Adipose tissue (tissue), 3 donors: Measurements from ENCODE around the gene HPSE2. TPM values are rescaled to one million over a fixed set of nuclear protein-coding genes. Genes with fewer than 3 reads are reported as not detected.

Experiments used
- H3K27ac ChIP-seq: one replicate; pipeline ENCODE4 v1.5.1; 2013; ENCODE audit warnings: low read depth, low read length
- WGBS, 3 donors: extraction: QIAGEN DNeasy Blood & Tissue Kit; methylation state at CpG; one replicate each; pipeline ENCODE4 v1.1.7; 2013; 5-methylcytosine and 5-hydroxymethylcytosine counted together
- polyA plus RNA-seq, 3 donors: library from polyadenylated mRNA; stranded (reverse); fragments of 200-250 nt; gene quantifications; one replicate each; pipeline ENCODE4 v1.2.3, GENCODE V29; 2013
- donor health status: healthy with polysubstance abuse.
- donor health status: Bipolar disorder and iron deficiency.
- donor health status: healthy.

HPSE2 gene
- polyA plus RNA-seq, 3 donors, result 0.06 to 2.4 (median 1.0) TPM

DNA sequence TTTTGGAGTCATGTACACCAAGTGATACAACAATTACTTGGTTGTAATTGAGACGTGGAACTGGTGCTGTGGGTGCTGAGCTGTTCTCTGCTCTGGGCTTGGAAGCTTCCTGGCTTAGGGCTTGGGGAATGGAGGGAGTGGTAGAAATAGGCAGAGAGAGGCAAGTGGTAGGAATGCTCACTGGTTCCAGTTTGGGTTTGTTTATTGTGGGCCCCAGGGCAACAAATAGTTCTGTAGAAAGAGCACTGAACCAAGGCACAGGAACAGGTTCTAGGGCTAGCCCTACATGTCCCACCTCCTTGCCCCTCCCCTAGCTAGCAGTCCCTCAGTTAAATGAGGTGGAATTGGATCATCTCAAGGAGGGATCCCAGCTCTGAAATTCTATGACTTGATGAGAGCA lies 622.2 kb downstream of the HPSE2 start:
- no peak overlapping the region for H3K27ac ChIP-seq
- WGBS, 3 donors, result 78 to 89% (median 84%) methylated on average over 1 of the region's 1 CpG

DNA sequence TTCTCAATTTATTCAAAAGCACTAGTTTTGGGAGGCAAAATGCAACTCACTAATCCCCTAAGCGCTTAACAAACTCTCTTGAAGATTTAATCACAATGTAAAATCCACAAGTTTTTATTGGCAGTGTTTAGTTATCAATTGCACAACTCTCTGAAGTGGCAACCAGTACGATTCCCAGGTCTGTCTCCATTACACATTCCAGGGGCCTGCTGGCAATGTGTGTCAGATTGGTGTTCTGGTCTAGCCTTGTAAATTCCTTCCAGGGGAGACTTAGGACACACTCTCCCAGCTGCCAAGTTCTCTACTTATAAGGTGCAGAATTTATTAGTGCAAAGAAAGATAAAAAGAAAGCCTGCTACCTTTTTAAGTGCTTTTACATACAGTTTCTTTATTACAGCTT lies 624.2 kb downstream of the HPSE2 start:
- no peak overlapping the region for H3K27ac ChIP-seq
- 61 to 72% (median 65%) methylated on average over 2 of the region's 2 CpGs for WGBS, 3 donors

DNA sequence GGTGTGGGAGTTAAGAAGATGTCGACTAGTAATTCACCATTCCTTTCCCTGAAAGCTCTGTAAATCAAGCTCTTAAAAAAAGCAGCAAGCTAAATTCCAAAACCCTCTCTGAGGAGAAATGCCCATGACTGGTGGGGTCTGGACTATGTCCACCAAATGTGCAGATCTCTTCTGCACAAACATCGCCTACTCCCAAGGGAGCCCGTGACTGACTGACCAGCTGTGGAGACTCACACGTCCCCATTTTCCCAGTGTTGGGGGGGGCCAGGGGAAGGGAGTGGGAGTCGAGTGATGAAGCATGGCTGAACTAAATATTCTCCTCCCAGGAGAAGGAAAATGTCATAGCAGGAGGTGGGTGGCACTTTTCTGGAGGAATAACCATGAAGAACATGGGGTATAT lies 624.8 kb downstream of the HPSE2 start:
- H3K27ac ChIP-seq, result no peak overlapping the region
- 42 to 54% (median 52%) methylated on average over 5 of the region's 5 CpGs for WGBS, 3 donors

DNA sequence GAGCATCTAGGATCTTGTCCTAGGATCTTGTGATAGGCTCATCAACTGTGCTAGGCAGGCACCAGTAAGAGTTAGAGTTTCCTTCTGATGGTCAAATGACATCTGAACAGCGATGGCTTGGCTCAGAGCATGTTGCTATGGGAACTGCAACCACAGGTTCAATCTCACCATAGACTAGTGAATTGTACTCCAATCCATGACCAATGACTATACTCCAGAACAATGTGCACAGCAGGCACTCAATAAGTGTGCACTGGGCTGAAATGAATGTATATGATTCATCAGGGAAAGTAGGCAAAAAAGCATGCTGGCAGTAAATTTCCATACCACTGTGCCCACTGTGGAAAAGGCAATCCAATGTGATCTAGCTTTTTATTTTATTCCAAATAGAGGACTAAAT lies 625.4 kb downstream of the HPSE2 start:
- WGBS, 3 donors, result 79 to 92% (median 90%) methylated on average over 1 of the region's 1 CpG
- H3K27ac ChIP-seq, result no peak overlapping the region

DNA sequence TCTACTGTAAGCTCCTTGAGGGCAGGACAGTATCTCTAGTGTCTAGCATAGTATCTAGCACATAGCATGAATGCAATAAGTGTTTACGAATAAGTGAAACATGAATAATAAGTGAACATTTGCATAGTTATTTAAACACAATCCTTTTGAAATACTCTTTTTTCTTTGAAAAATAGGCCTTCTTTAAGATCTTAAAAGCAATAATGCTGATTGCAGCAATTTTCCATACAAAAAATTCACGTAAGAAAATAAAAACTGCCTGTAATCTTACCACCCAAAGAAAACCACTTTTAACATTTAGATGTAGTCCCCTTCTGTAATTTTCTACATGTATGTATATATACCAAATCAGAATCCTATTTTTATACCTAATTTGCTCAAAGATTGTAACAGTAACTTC lies 626.4 kb downstream of the HPSE2 start:
- H3K27ac ChIP-seq, result no peak overlapping the region
- WGBS, 3 donors, result 91 to 97% (median 91%) methylated on average over 2 of the region's 2 CpGs

GRCh38 chr10:98608411-98608810 lies 627.2 kb downstream of the HPSE2 start:
- 12 to 22% (median 15%) methylated on average over 5 of the region's 5 CpGs for WGBS, 3 donors
- no peak overlapping the region for H3K27ac ChIP-seq

DNA sequence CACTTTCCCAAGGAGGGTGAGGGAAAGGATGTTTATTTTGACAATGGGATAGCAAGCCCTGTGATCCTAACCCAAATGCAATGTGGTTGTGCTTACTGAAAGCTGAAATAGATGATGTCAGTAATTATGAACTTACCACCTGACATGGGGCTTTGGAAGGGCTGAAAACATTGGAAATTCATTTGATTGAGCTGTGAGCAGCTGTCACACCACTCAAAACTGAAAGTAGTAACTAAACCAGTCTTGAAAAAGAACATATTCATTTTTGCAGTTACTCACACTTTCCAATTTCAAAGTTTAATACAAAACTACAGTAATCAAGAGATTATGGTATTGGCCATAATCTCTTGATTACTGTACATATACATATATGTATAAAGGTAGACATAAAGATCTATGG lies 633.4 kb downstream of the HPSE2 start:
- H3K27ac ChIP-seq, result no peak overlapping the region

DNA sequence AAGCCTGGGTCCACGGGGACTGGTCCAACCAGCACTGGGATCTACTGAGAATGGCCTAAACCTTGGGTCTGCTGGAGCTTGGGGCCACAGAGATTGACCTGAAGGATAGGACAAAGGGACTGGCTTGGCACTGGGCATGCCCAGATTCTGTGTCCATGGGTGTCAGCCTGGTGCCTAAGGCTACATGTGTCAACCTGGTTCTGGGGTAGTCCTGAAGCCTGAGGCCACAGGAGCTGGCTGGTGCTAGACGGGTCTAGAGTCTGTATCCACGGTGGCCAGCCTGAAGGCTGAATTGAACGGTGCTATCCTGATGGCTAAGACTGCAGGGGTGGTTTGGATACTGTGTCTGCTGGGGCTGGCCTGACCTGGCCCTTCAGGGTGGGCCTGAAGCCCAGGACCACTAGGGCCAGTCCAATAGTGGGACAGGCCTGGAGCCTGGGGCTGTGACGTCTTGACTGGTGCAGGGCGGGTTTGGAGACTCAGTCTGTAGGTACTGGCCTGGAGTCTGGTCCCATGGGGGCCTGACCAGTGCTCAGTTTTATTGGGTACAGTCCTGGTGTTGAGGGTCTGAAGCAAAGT lies 636.5 kb downstream of the HPSE2 start:
- no peak overlapping the region for H3K27ac ChIP-seq
- 89 to 93% (median 90%) methylated on average over 6 of the region's 6 CpGs for WGBS, 3 donors

GRCh38 chr10:98596404-98596803 lies 639.2 kb downstream of the HPSE2 start:
- no peak overlapping the region for H3K27ac ChIP-seq
- WGBS, 3 donors, result 83 to 97% (median 94%) methylated on average over 2 of the region's 2 CpGs

DNA sequence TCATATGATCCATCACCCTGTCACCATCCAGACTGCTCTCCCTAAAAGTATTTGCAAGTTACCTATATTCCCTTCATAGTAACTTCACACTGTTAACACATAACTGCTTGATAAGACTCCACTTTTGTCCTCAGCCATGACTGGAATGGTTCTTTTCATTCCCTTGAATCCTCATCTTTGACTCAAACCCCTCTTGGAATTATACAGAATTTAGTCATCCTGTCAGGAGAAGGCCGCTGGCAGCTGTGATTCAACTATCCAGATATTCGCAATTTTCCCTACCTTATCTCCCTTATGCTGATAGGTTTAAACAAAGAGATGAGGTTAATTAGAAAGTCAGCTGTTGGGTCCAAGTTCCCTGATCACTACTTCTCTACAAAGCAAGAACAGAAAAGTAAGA lies 646.0 kb downstream of the HPSE2 start:
- no peak overlapping the region for H3K27ac ChIP-seq
- WGBS, 3 donors, result 59 to 83% (median 82%) methylated on average over 2 of the region's 2 CpGs

DNA sequence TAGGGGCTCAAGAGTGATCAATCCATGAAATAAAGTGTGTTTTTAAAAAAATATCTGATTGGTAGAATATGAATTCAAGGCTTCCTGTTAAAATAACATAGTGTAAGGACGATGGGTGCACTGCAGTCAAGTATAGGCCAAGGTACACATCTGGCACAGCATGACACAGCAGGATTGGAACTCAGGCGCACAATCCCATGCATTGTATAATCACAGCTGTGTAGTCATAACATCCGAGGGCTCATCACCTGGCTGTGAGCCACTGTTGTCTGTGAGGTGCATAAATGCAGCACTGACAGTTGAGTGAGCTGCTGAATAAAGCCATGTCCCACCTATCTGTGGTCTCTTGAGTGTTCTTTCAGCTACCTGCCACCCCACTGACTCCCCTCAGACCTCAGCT lies 646.6 kb downstream of the HPSE2 start:
- no peak overlapping the region for H3K27ac ChIP-seq
- 68 to 83% (median 80%) methylated on average over 3 of the region's 3 CpGs for WGBS, 3 donors

DNA sequence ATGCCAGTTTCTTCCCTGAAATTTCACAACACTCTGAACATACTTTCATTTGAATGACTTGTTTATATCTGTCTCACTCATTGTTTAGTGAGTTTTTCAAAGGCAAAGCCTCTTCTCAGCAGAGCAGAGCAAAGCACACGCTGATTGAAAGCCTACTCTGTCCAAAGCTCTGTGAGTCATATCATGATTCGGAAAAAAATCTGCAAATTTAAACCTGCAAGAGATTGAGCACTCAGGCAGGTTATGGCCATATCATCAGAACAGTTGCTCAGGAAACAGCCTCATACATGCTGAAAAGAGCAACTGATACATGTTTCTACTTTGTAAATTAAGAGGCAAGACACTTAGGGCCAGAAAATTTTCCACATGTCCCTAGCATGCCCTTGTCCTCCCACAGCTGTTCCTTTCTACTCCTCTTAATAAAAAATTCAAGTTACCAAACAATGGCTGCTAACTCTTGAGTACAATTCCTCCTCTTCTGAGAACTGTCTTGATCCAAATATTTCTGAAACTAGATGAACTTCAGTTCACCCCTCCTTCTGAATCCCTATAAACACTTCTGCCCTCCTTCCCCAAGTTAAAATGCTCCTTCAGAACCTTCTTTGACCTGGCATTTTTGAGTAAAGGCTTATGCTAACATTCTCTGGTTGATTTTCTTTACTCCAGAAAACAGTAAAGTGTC lies 648.4 kb downstream of the HPSE2 start:
- H3K27ac ChIP-seq, result no peak overlapping the region
- 40 to 51% (median 46%) methylated on average over 2 of the region's 2 CpGs for WGBS, 3 donors

DNA sequence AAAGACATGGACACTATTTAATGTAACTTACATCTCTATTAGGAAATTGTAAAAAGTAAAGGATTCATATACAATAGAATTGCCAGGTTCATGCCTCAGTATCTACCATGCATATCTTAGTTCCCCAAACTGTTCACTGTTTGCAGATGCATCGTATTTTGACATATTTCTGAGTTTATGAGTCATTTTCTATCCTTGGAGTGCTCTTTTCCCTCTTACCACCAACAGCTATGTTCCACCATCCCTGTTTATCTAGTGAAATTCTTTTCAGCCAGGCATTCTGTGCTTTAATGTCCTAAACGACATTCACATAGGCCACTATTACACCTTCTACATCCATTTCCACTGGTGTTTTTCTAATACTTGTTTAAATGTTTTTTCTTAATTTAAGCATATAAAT lies 649.6 kb downstream of the HPSE2 start:
- WGBS, 3 donors, result 72 to 85% (median 77%) methylated on average over 2 of the region's 2 CpGs

GRCh38 chr10:98582363-98582762 lies 653.3 kb downstream of the HPSE2 start:
- H3K27ac ChIP-seq, result no peak overlapping the region
- WGBS, 3 donors, result 41 to 54% (median 42%) methylated on average over 2 of the region's 2 CpGs

More for the DNA sequence above, 649.6 kb downstream of the HPSE2 start:
- no peak overlapping the region for H3K27ac ChIP-seq

GRCh38 chr10:98577578-98577977 lies 658.1 kb downstream of the HPSE2 start:
- H3K27ac ChIP-seq, result no peak overlapping the region

DNA sequence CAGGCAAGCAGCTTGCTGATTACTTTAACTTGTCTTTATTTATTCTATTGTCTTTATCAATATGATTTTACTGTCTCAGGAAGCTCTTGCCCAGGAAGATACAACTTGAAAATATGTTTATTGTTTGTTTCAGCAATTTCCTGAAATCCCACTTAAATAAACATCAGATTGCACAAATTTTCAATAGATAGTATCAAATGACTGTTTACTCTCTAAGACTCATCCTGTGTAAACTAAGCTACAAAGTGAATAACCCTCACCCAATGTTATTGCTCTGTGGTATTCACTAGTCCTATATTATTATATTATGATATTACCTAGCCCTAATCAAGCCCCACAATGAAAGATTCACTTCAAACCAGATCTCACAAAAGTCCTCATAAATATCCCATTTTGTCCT lies 658.5 kb downstream of the HPSE2 start:
- H3K27ac ChIP-seq, result no peak overlapping the region

GRCh38 chr10:98576096-98576495 lies 659.6 kb downstream of the HPSE2 start:
- H3K27ac ChIP-seq, result no peak overlapping the region
- 52 to 61% (median 56%) methylated on average over 4 of the region's 4 CpGs for WGBS, 3 donors

DNA sequence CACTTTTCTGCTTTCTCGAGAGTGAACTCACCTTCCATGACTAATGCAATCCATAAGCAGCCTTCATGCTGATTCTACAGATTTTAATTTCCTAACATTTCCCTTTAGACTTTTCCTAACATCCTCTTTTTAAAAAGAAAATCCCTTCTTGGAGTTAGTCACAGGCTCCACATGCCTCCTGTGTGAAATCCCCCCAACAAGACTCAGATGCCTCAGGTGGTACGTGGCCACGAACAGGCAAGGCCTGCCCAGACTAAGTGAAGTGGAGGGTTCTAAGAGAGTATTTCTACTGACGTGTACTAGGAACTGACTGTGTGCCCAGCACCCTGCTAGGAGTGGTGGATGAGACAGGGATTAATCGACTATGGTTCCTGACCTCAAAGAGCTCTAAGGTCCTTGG lies 663.1 kb downstream of the HPSE2 start:
- WGBS, 3 donors, result 68 to 74% (median 69%) methylated on average over 5 of the region's 5 CpGs
- no peak overlapping the region for H3K27ac ChIP-seq

- no peak overlapping the region for H3K27ac ChIP-seq
- WGBS, 3 donors, result 65 to 72% (median 67%) methylated on average over 5 of the region's 5 CpGs
Observed at GRCh38 chr10:98570834-98571233, 664.8 kb downstream of the HPSE2 start.

DNA sequence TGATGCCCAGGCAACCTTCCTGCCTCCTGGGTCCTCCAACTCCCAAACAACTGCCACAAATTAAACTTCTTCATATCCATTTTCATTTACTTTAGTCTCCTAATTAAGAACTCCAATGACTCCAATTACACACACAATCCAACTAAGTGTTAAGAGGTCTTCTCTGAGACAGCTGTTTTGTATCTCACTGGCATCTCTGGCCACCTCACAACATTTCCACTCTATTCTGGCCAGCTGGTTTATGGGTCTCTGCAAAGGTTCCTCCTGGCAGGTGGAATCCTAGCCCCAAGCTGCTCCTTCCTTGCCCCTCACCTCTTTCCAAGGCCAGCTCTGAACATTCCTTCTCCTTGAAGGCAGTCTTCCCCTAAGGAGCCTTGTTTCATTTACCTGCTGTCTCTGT lies 665.8 kb downstream of the HPSE2 start:
- H3K27ac ChIP-seq, result no peak overlapping the region

DNA sequence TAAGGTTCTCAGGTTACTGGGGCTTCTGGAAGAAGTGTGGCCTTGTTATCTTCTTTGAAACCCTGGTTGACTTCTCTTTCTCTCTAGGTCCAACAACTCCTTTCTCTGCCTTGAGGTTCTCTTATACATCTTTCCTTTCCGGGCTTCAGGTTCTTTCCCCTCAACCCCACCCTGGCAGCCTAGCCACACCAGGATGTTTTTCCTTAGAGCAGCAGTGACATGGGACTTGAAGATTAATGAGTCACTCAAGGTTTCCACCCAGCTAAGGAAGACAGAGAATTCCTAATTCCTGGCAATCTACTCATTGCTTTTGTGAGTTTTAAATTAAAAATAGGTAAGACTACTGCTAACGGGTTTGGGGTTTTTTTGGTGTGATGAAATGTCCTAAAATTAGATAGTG lies 667.1 kb downstream of the HPSE2 start:
- WGBS, 3 donors, result 69 to 78% (median 73%) methylated on average over 2 of the region's 2 CpGs
- H3K27ac ChIP-seq, result no peak overlapping the region
